Measurements from ENCODE around the gene ZBTB25. TPM values are rescaled to one million over a fixed set of nuclear protein-coding genes. Genes with fewer than 3 reads are reported as not detected.

The ZBTB25 gene
- polyA plus RNA-seq, 1 donor (not counting 4 experiments of a cell fraction or from before 2014, with no cell fraction given): 6.8 TPM

DNA sequence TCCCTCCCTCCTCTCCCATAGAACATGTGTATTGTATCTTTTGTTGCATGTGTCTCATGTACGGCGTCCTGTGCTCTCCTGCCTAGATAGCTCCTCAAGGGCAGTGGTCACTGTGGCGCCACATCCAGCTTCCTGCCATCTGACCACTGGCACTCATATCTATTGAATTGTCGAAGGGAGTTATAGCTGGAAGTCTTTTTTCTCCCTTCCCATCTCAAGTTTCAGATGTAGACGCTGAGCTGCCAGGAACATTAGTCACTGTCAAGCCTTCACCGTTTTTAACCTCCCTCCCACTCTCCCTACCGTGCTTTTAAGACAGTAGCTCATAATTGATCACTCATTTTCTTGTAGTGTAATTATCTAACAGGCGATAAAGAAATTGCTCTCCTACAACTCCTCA, 82.5 kb downstream of the ZBTB25 start:
- dilution Hi-C loops (cut with MboI; ENCODE audit: extremely low pct_ligation_motif_present, low sequenced_read_pairs): no loop called here
- Histone ChIP-seq H3K9ac (ENCODE audit: control insufficient read depth, extremely low read depth, insufficient read depth, low read length) (no peak overlapping the region), H2AFZ (ENCODE audit: control insufficient read depth, low read length) (no peak overlapping the region), H3K27me3 (ENCODE audit: control insufficient read depth, extremely low read depth, insufficient read depth, low read length) (no peaks in the 10 kb centered on the region), H3K9me1 (ENCODE audit: control insufficient read depth, extremely low read depth, insufficient read depth, low read length) (no peaks in the 10 kb centered on the region), H3K79me2 (ENCODE audit: control insufficient read depth, insufficient read depth, low read length) (no peaks in the 10 kb centered on the region), H3K4me2 (ENCODE audit: control insufficient read depth, extremely low read depth, insufficient read depth, low read depth, low read length) (no peak overlapping the region), H4K20me1 (ENCODE audit: control insufficient read depth, extremely low read depth, insufficient read depth, low read length) (no peaks in the 10 kb centered on the region), H3K36me3 (ENCODE audit: control insufficient read depth in 2 of 2, extremely low read depth in 1 of 2, insufficient read depth in 2 of 2, low read length in 2 of 2) (peaks cover 16 to 17% of the 10 kb centered on the region in 2 experiments), H3K9me3 (ENCODE audit: control insufficient read depth, low read depth, low read length) (no peaks in the 10 kb centered on the region), H3K4me1 (ENCODE audit: control insufficient read depth, extremely low read depth, insufficient read depth, low read length) (no peaks in the 10 kb centered on the region), H3K4me3 (ENCODE audit: control insufficient read depth in 2 of 3, extremely low read depth in 1 of 3, insufficient read depth in 2 of 3, low read depth in 1 of 3, low read length in 3 of 3) (no peak overlapping the region), H3K27ac (ENCODE audit: control insufficient read depth, insufficient read depth, low read length) (no peak overlapping the region)
- DNase-seq (ENCODE audit: low read depth, low spot score) (no peak), FAIRE-seq (no peak)
- TF ChIP-seq, protein P1, sequence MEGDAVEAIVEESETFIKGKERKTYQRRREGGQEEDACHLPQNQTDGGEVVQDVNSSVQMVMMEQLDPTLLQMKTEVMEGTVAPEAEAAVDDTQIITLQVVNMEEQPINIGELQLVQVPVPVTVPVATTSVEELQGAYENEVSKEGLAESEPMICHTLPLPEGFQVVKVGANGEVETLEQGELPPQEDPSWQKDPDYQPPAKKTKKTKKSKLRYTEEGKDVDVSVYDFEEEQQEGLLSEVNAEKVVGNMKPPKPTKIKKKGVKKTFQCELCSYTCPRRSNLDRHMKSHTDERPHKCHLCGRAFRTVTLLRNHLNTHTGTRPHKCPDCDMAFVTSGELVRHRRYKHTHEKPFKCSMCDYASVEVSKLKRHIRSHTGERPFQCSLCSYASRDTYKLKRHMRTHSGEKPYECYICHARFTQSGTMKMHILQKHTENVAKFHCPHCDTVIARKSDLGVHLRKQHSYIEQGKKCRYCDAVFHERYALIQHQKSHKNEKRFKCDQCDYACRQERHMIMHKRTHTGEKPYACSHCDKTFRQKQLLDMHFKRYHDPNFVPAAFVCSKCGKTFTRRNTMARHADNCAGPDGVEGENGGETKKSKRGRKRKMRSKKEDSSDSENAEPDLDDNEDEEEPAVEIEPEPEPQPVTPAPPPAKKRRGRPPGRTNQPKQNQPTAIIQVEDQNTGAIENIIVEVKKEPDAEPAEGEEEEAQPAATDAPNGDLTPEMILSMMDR (optimal IDR thresholded peaks at IDR 0.05 in 1 of 3, IDR thresholded peaks at IDR 0.05 in 1 of 3, conservative IDR thresholded peaks at IDR 0.05 in 1 of 3; ENCODE audit: extremely low read depth in 1 of 3, insufficient read depth in 2 of 3, low read length in 3 of 3): no peak
- no peak for TF ChIP-seq EZH2 (IDR thresholded peaks at IDR 0.05; ENCODE audit: low read length)

DNA sequence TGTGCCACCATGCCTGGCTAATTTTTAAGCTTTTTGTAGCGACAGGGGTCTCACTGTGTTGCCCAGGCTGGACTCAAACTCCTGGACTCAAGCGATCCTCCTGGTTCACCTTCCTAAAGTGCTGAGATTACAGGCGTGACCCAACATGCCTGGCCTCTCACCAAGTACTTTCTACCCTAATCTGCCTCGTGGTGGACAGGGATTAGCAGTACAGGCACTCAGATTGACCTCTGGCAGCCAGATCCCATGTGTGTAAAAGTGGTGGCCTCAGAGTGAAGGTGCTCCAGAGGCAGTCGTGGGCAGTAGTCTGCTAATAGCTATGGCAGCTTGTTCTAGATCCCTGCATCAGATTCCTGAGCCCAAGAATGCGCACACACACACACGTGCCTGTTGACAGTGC, 84.6 kb downstream of the ZBTB25 start:
- DNase-seq (ENCODE audit: low read depth, low spot score) (no peak), FAIRE-seq (no peak)
- no peaks in the 10 kb centered on the region for H3K9me3 ChIP-seq (ENCODE audit: control insufficient read depth, low read depth, low read length)
- H3K4me3 ChIP-seq (ENCODE audit: control insufficient read depth in 2 of 3, extremely low read depth in 1 of 3, insufficient read depth in 2 of 3, low read depth in 1 of 3, low read length in 3 of 3): no peak overlapping the region
- no peaks in the 10 kb centered on the region for H4K20me1 ChIP-seq (ENCODE audit: control insufficient read depth, extremely low read depth, insufficient read depth, low read length)
- H3K27ac ChIP-seq (ENCODE audit: control insufficient read depth, insufficient read depth, low read length): no peak overlapping the region
- no peaks in the 10 kb centered on the region for H3K27me3 ChIP-seq (ENCODE audit: control insufficient read depth, extremely low read depth, insufficient read depth, low read length)
- peaks cover 20 to 27% of the 10 kb centered on the region in 2 experiments for H3K36me3 ChIP-seq (ENCODE audit: control insufficient read depth in 2 of 2, extremely low read depth in 1 of 2, insufficient read depth in 2 of 2, low read length in 2 of 2)
- no peaks in the 10 kb centered on the region for H3K4me1 ChIP-seq (ENCODE audit: control insufficient read depth, extremely low read depth, insufficient read depth, low read length)
- dilution Hi-C loops (cut with MboI; ENCODE audit: extremely low pct_ligation_motif_present, low sequenced_read_pairs): no loop called here
- H3K9me1 ChIP-seq (ENCODE audit: control insufficient read depth, extremely low read depth, insufficient read depth, low read length): no peaks in the 10 kb centered on the region
- TF ChIP-seq, protein P1 (optimal IDR thresholded peaks at IDR 0.05 in 1 of 3, IDR thresholded peaks at IDR 0.05 in 1 of 3, conservative IDR thresholded peaks at IDR 0.05 in 1 of 3; ENCODE audit: extremely low read depth in 1 of 3, insufficient read depth in 2 of 3, low read length in 3 of 3): no peak
- TF ChIP-seq EZH2 (IDR thresholded peaks at IDR 0.05; ENCODE audit: low read length): no peak
- no peak overlapping the region for H3K9ac ChIP-seq (ENCODE audit: control insufficient read depth, extremely low read depth, insufficient read depth, low read length)
- no peak overlapping the region for H2AFZ ChIP-seq (ENCODE audit: control insufficient read depth, low read length)
- H3K4me2 ChIP-seq (ENCODE audit: control insufficient read depth, extremely low read depth, insufficient read depth, low read depth, low read length): no peak overlapping the region
- no peaks in the 10 kb centered on the region for H3K79me2 ChIP-seq (ENCODE audit: control insufficient read depth, insufficient read depth, low read length)
